H1 (cell line): Measurements from ENCODE around the gene CLDN14. TPM values are rescaled to one million over a fixed set of nuclear protein-coding genes. Genes with fewer than 3 reads are reported as not detected.

Experiments used
- CTCF ChIA-PET: fragments of 300-600 bp; sonication (Branson Sonifier 250); formaldehyde crosslinking; loops from one replicate; lab custom pipeline; 2021; ENCODE audit not compliant: partially characterized antibody; lab: Charles Lee
- POLR2A ChIA-PET: fragments of 300-600 bp; sonication (Branson Sonifier 250); formaldehyde crosslinking; loops from one replicate; lab custom pipeline; 2021; ENCODE audit warnings: inconsistent platforms; ENCODE audit not compliant: partially characterized antibody; lab: Charles Lee
- DNase-seq, 2 experiments: peaks; one replicate each; pipeline versions ENCODE4 v3.0.0 to v3.0.0-alpha.2; 2010 to 2022; ENCODE audit warnings: low spot score in 2 of 2, low read depth in 1 of 2, mixed read lengths in 1 of 2
- FAIRE-seq: peaks from 2 replicates; lab custom pipeline; 2011; peaks lifted over from hg19 to GRCh38; lab: Jason Lieb, UNC
- H2AFZ ChIP-seq: 2 replicates; pipeline ENCODE4 v1.8.1; 2012; ENCODE audit warnings: low read length, inconsistent platforms
- H2AK5ac ChIP-seq: 2 replicates; pipeline ENCODE4 v1.6.1; 2013; ENCODE audit warnings: low read depth, low read length
- H2BK120ac ChIP-seq: replicated peaks from 2 replicates; pipeline ENCODE3; 2013; ENCODE audit warnings: low read depth, low read length, inconsistent platforms
- H2BK12ac ChIP-seq: 2 replicates; pipeline ENCODE4 v1.6.1; 2013; ENCODE audit warnings: low read depth, low read length
- H2BK15ac ChIP-seq: 2 replicates; pipeline ENCODE4 v1.6.1; 2013; ENCODE audit warnings: low read length
- H2BK20ac ChIP-seq: 2 replicates; pipeline ENCODE4 v1.6.1; 2013; ENCODE audit warnings: low read length
- H2BK5ac ChIP-seq: 2 replicates; pipeline ENCODE4 v1.6.1; 2013; ENCODE audit warnings: low read depth, low read length
- H3K14ac ChIP-seq: 2 replicates; pipeline ENCODE4 v1.6.1; 2013; ENCODE audit warnings: inconsistent platforms; ENCODE audit not compliant: insufficient read length
- H3K18ac ChIP-seq: 2 replicates; pipeline ENCODE4 v1.6.1; 2013; ENCODE audit warnings: low read length; ENCODE audit errors: extremely low read depth
- H3K23ac ChIP-seq: 2 replicates; pipeline ENCODE4 v1.6.1; 2013; ENCODE audit warnings: inconsistent platforms; ENCODE audit not compliant: insufficient read length
- H3K23me2 ChIP-seq: 2 replicates; pipeline ENCODE4 v1.6.1; 2013; ENCODE audit warnings: low read depth, low read length
- H3K27ac ChIP-seq: 2 replicates; pipeline ENCODE4 v1.6.1; 2011; ENCODE audit warnings: low read depth, low read length, inconsistent platforms
- H3K27me3 ChIP-seq, 4 experiments: replicated peaks in 1 of 4; 1 replicate in 1 of 4; 2 replicates in 3 of 4; pipeline versions ENCODE4 v1.6.1 to v1.8.1; 2011 to 2013; ENCODE audit warnings: low read length in 3 of 4, mild to moderate bottlenecking in 3 of 4, inconsistent platforms in 2 of 4, mixed read lengths in 2 of 4, moderate library complexity in 1 of 4; ENCODE audit not compliant: control insufficient read depth in 3 of 4, insufficient read depth in 3 of 4; ENCODE audit errors: extremely low read depth in 1 of 4
- H3K36me3 ChIP-seq, 4 experiments: 2 replicates each; pipeline versions ENCODE4 v1.6.1 to v1.8.1; 2011 to 2013; ENCODE audit warnings: mild to moderate bottlenecking in 4 of 4, low read length in 3 of 4, moderate library complexity in 2 of 4, control low read depth in 1 of 4, inconsistent platforms in 1 of 4; ENCODE audit not compliant: insufficient read depth in 4 of 4, control insufficient read depth in 2 of 4
- H3K4ac ChIP-seq: replicated peaks from 2 replicates; pipeline ENCODE3; 2013; ENCODE audit warnings: low read length, low read depth, mixed read lengths, inconsistent platforms; ENCODE audit not compliant: insufficient read length
- H3K4me1 ChIP-seq, 4 experiments: replicated peaks in 1 of 4; 1 replicate in 1 of 4; 2 replicates in 3 of 4; pipeline versions ENCODE4 v1.6.1 to v1.8.1; 2011 to 2013; ENCODE audit warnings: low read length in 3 of 4, inconsistent platforms in 2 of 4, mixed read lengths in 1 of 4; ENCODE audit not compliant: insufficient read depth in 4 of 4, control insufficient read depth in 3 of 4
- H3K4me2 ChIP-seq, 2 experiments: 2 replicates each; pipeline versions ENCODE4 v1.6.1 to v1.8.1; 2011 to 2013; ENCODE audit warnings: low read depth in 2 of 2, low read length in 2 of 2, control low read depth in 1 of 2, inconsistent platforms in 1 of 2, mild to moderate bottlenecking in 1 of 2; ENCODE audit not compliant: insufficient read depth in 1 of 2
- H3K4me3 ChIP-seq, 4 experiments: fragments of 200-600, 300-600 bp in 1 of 4; sonication (generic), shearing (Covaris generic), sonication (Bioruptor Twin) in 1 of 4; 2 replicates each; pipeline versions ENCODE4 v1.5.1 to v1.8.1; 2011 to 2016; ENCODE audit warnings: low read length in 4 of 4, low read depth in 3 of 4, control low read depth in 2 of 4, inconsistent platforms in 2 of 4, mild to moderate bottlenecking in 2 of 4, mixed read lengths in 1 of 4, moderate library complexity in 1 of 4; ENCODE audit not compliant: insufficient read depth in 2 of 4; ENCODE audit errors: extremely low read depth in 1 of 4
- H3K56ac ChIP-seq: replicated peaks from 2 replicates; pipeline ENCODE3; 2013; ENCODE audit warnings: low read depth, mild to moderate bottlenecking, mixed read lengths, low read length, inconsistent platforms; ENCODE audit not compliant: insufficient read length
- H3K79me1 ChIP-seq: 2 replicates; pipeline ENCODE4 v1.6.1; 2013; ENCODE audit warnings: low read depth, low read length, control low read depth
- H3K79me2 ChIP-seq, 2 experiments: 2 replicates each; pipeline versions ENCODE4 v1.6.1 to v1.8.1; 2012 to 2013; ENCODE audit warnings: low read length in 2 of 2, mild to moderate bottlenecking in 2 of 2, inconsistent platforms in 1 of 2; ENCODE audit not compliant: insufficient read depth in 2 of 2, control insufficient read depth in 1 of 2
- H3K9ac ChIP-seq, 4 experiments: replicated peaks in 1 of 4; 1 replicate in 1 of 4; 2 replicates in 3 of 4; pipeline versions ENCODE4 v1.6.1 to v1.8.1; 2011 to 2013; ENCODE audit warnings: low read depth in 3 of 4, low read length in 3 of 4, control low read depth in 2 of 4, mild to moderate bottlenecking in 2 of 4, moderate library complexity in 2 of 4, inconsistent platforms in 1 of 4; ENCODE audit errors: extremely low read depth in 1 of 4
- H3K9me3 ChIP-seq, 2 experiments: 2 replicates each; pipeline versions ENCODE4 v1.6.1 to v1.8.1; 2012 to 2013; ENCODE audit warnings: mild to moderate bottlenecking in 2 of 2, moderate library complexity in 2 of 2, control low read depth in 1 of 2, inconsistent platforms in 1 of 2, low read depth in 1 of 2, low read length in 1 of 2, mixed read lengths in 1 of 2; ENCODE audit not compliant: insufficient read depth in 2 of 2
- H4K20me1 ChIP-seq, 2 experiments: replicated peaks in 1 of 2; 2 replicates each; pipeline versions ENCODE3 to v1.8.1; 2011 to 2013; ENCODE audit warnings: inconsistent platforms in 2 of 2, low read length in 2 of 2, mild to moderate bottlenecking in 1 of 2; ENCODE audit not compliant: insufficient read depth in 2 of 2, control insufficient read depth in 1 of 2
- H4K5ac ChIP-seq: 2 replicates; pipeline ENCODE4 v1.6.1; 2013; ENCODE audit warnings: low read length, low read depth, mixed read lengths, inconsistent platforms; ENCODE audit not compliant: insufficient read length
- H4K8ac ChIP-seq: 2 replicates; pipeline ENCODE4 v1.8.0; 2013; ENCODE audit warnings: mild to moderate bottlenecking, moderate library complexity, low read length, inconsistent platforms; ENCODE audit not compliant: insufficient read depth; ENCODE audit errors: extremely low read depth
- H4K91ac ChIP-seq: replicated peaks from 2 replicates; pipeline ENCODE3; 2013; ENCODE audit warnings: low read length, mixed read lengths, inconsistent platforms; ENCODE audit not compliant: insufficient read length
- ATF3 ChIP-seq: IDR thresholded peaks from 2 replicates; pipeline ENCODE4 v1.6.1; 2011; ENCODE audit warnings: low read depth, mild to moderate bottlenecking, low read length; ENCODE audit not compliant: insufficient read depth
- BACH1 ChIP-seq: IDR thresholded peaks from 2 replicates; pipeline ENCODE4 v1.6.1; 2012; ENCODE audit warnings: low read length, improper control_type of control experiment
- BCL11A ChIP-seq, 2 experiments: IDR thresholded peaks; one replicate each; pipeline ENCODE4 v1.6.1; 2011; ENCODE audit warnings: low read depth in 2 of 2, low read length in 2 of 2, mild to moderate bottlenecking in 2 of 2
- CHD1 ChIP-seq: IDR thresholded peaks from 2 replicates; pipeline ENCODE4 v1.6.1; 2012; ENCODE audit warnings: low read depth, low read length, improper control_type of control experiment
- EP300 ChIP-seq, 2 experiments: IDR thresholded peaks; 1 replicate in 1 of 2; 2 replicates in 1 of 2; pipeline ENCODE4 v1.6.1; 2011 to 2012; ENCODE audit warnings: low read depth in 2 of 2, low read length in 2 of 2, mild to moderate bottlenecking in 2 of 2, borderline replicate concordance in 1 of 2, inconsistent platforms in 1 of 2, moderate library complexity in 1 of 2
- KDM1A ChIP-seq: fragments of 200-600, 300-600 bp; sonication (generic); IDR thresholded peaks from 2 replicates; pipeline ENCODE4 v1.7.1; 2016; ENCODE audit warnings: mild to moderate bottlenecking, low read length, borderline replicate concordance
- KDM4A ChIP-seq: IDR thresholded peaks from one replicate; pipeline ENCODE4 v1.7.1; 2012; ENCODE audit warnings: low read depth, mild to moderate bottlenecking, moderate library complexity, low read length, inconsistent platforms; ENCODE audit not compliant: severe bottlenecking
- NRF1 ChIP-seq: IDR thresholded peaks from 2 replicates; pipeline ENCODE4 v1.6.1; 2011; ENCODE audit warnings: mild to moderate bottlenecking, low read depth, low read length, improper control_type of control experiment
- RXRA ChIP-seq: IDR thresholded peaks from 2 replicates; pipeline ENCODE4 v1.6.1; 2011; ENCODE audit warnings: low read depth, mild to moderate bottlenecking, low read length, moderate library complexity; ENCODE audit not compliant: insufficient read depth
- SAP30 ChIP-seq: fragments of 300-600 bp; sonication (generic); IDR thresholded peaks from 2 replicates; pipeline ENCODE4 v1.7.1; 2012; ENCODE audit warnings: low read length, moderate library complexity, mild to moderate bottlenecking, inconsistent platforms; ENCODE audit not compliant: insufficient read depth, insufficient replicate concordance
- SRF ChIP-seq: IDR thresholded peaks from 2 replicates; pipeline ENCODE4 v1.6.1; 2011; ENCODE audit warnings: mild to moderate bottlenecking, low read depth, low read length, moderate library complexity
- SUZ12 ChIP-seq: fragments of 200-600 bp; sonication (generic); IDR thresholded peaks from 2 replicates; pipeline ENCODE4 v1.6.1; 2012; ENCODE audit warnings: mild to moderate bottlenecking, inconsistent platforms, low read length, moderate library complexity, mixed read lengths
- WGBS, 2 experiments: shearing (Covaris generic) in 1 of 2; methylation state at CpG; one replicate each; pipeline versions ENCODE4 v1.1.6 to v1.1.7; 2013 to 2015; ENCODE audit warnings: low lambda C conversion rate in 2 of 2, mixed read lengths in 2 of 2, inconsistent platforms in 1 of 2, low coverage in 1 of 2, missing lambda C conversion rate in 1 of 2; ENCODE audit not compliant: insufficient replicate concordance in 2 of 2, insufficient coverage in 1 of 2, insufficient read length in 1 of 2; ENCODE audit errors: extremely low coverage in 1 of 2, missing lambda C conversion rate in 1 of 2; 5-methylcytosine and 5-hydroxymethylcytosine counted together
- polyA plus RNA-seq, 7 experiments: library from polyadenylated mRNA; depleted of rRNA in 3 of 7; stranded (reverse) in 5 of 7; unstranded in 2 of 7; fragments of >200 nt in 5 of 7; fragments of 200-250 nt in 2 of 7; gene quantifications; 1 replicate in 5 of 7; 2 replicates in 1 of 7; 4 replicates in 1 of 7; pipeline versions ENCODE4 v1.2.1 to v1.2.3, GENCODE V29; 2011 to 2013; ENCODE audit warnings: missing spikeins in 2 of 7, mixed read lengths in 2 of 7
- total RNA-seq: library from RNA; stranded (reverse); fragmentation: NEBNext Ultra II Directional; extraction: Animal tissue kit (Norgen Biotek cat#: 25700); gene quantifications from 2 replicates; pipeline ENCODE4 v1.2.1, GENCODE V29; 2021
- TF ChIP-seq, protein P1 (sequence below): IDR thresholded peaks from 2 replicates; pipeline ENCODE4 v1.6.1; 2012; ENCODE audit warnings: inconsistent platforms

Gene CLDN14
- total and polyA plus RNA-seq, 2 of the 8 experiments (the other 6 are each of a cell fraction or from before 2014, with no cell fraction given), result 0.08 TPM; not detected in 1

- Histone ChIP-seq H2BK120ac (no peak overlapping the region), H3K4me2 (no peak overlapping the region), H2AFZ (no peak overlapping the region), H2BK15ac (no peak overlapping the region), H2BK5ac (no peak overlapping the region), H2BK12ac (no peak overlapping the region), H3K23me2 (no peaks in the 10 kb centered on the region), H3K4me3 (no peak overlapping the region), H4K8ac (no peak overlapping the region; the same call in 1 of the 2 replicates), H3K23ac (no peak overlapping the region), H3K36me3 (no peaks in the 10 kb centered on the region), H2BK20ac (no peak overlapping the region), H4K91ac (no peak overlapping the region), H3K4me1 (no peaks in the 10 kb centered on the region), H3K56ac (no peak overlapping the region), H3K9ac (no peak overlapping the region), H3K4ac (no peak overlapping the region), H4K20me1 (no peaks in the 10 kb centered on the region), H3K27me3 (0 out of 7 replicates have a peak, but pooled peaks cover 0 to 2% (median 0%) of the 10 kb centered on the region in 4 experiments), H3K79me1 (no peaks in the 10 kb centered on the region), H4K5ac (no peak overlapping the region), H3K14ac (no peak overlapping the region), H3K18ac (no peak overlapping the region), H2AK5ac (no peak overlapping the region), H3K79me2 (no peaks in the 10 kb centered on the region), H3K9me3 (no peaks in the 10 kb centered on the region), H3K27ac (no peak overlapping the region)
- ChIA-PET CTCF (interaction anchor here (1.2 to 2.6 kb wide), 4 partner anchors 11 to 103 kb away, joined by 3 to 12 read pairs (median 6); partner anchors contain the start of gene CLDN14), POLR2A (no interaction called here)
- 90% methylated on average over 7 of the region's 7 CpGs; no CpG with 5 or more reads in 1 of the 2 experiments for WGBS, 2 experiments
- DNase-seq, result no peak
- FAIRE-seq, result no peak
- TF ChIP-seq BCL11A (IDR thresholded peaks at IDR 0.05; ENCODE audit: low read depth in 2 of 2, low read length in 2 of 2), result no peak
- no peak for TF ChIP-seq RXRA
- no peak for TF ChIP-seq BACH1
- TF ChIP-seq ATF3, result no peak
- no peak for TF ChIP-seq NRF1
- TF ChIP-seq EP300 (IDR thresholded peaks at IDR 0.05; ENCODE audit: borderline replicate concordance in 1 of 2, low read depth in 2 of 2, low read length in 2 of 2), result no peak
- TF ChIP-seq, protein P1, sequence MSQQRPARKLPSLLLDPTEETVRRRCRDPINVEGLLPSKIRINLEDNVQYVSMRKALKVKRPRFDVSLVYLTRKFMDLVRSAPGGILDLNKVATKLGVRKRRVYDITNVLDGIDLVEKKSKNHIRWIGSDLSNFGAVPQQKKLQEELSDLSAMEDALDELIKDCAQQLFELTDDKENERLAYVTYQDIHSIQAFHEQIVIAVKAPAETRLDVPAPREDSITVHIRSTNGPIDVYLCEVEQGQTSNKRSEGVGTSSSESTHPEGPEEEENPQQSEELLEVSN, result no peak
- TF ChIP-seq SRF, result no peak
- TF ChIP-seq KDM4A, result no peak
- no peak for TF ChIP-seq SAP30
- TF ChIP-seq CHD1, result no peak
- TF ChIP-seq KDM1A, result no peak
- TF ChIP-seq SUZ12, result no peak
Measured at GRCh38 chr21:36489776-36490165, 9.8 kb upstream of the CLDN14 start.
